CD4-positive, alpha-beta memory T cell (primary cell): ENCODE results near the gene LTB4R2. TPM values are rescaled to one million over a fixed set of nuclear protein-coding genes. Genes with fewer than 3 reads are reported as not detected.

Source experiments
- CTCF ChIA-PET: fragments of 350-600 bp; sonication (Branson Sonifier 250); formaldehyde crosslinking; loops from one replicate; lab custom pipeline; 2021; ENCODE audit warnings: inconsistent platforms; ENCODE audit not compliant: partially characterized antibody; lab: Charles Lee
- POLR2A ChIA-PET: fragments of 350-600 bp; sonication (Branson Sonifier 250); formaldehyde crosslinking; loops from one replicate; lab custom pipeline; 2021; ENCODE audit not compliant: partially characterized antibody; lab: Charles Lee
- DNase-seq, 5 donors: peaks; one replicate each; pipeline versions ENCODE4 v3.0.0 to v3.0.0-alpha.2; 2020 to 2022; ENCODE audit warnings: mixed read lengths in 1 of 5
- H3K27ac ChIP-seq: one replicate; pipeline ENCODE4 v1.7.0; 2013; ENCODE audit warnings: low read depth, low read length
- H3K27me3 ChIP-seq: 2 replicates; pipeline ENCODE4 v1.7.0; 2013; ENCODE audit warnings: mild to moderate bottlenecking, low read length, moderate library complexity; ENCODE audit not compliant: insufficient read depth
- H3K36me3 ChIP-seq: 2 replicates; pipeline ENCODE4 v1.7.0; 2013; ENCODE audit warnings: mild to moderate bottlenecking, low read length, moderate library complexity; ENCODE audit not compliant: insufficient read depth
- H3K4me1 ChIP-seq: 2 replicates; pipeline ENCODE4 v1.7.0; 2013; ENCODE audit warnings: mild to moderate bottlenecking, low read length, moderate library complexity; ENCODE audit not compliant: insufficient read depth
- H3K4me3 ChIP-seq, 2 donors: one replicate each; pipeline ENCODE4 v1.7.0; 2013; ENCODE audit warnings: low read length in 2 of 2, mild to moderate bottlenecking in 1 of 2
- H3K9me3 ChIP-seq, 2 donors: one replicate each; pipeline ENCODE4 v1.7.0; 2013; ENCODE audit warnings: low read length in 2 of 2, control low read depth in 1 of 2; ENCODE audit not compliant: control insufficient read depth in 1 of 2
- H3K27ac Mint-ChIP-seq, 7 donors: one replicate each; pipeline ENCODE4 v1.8.0; 2020 to 2021; ENCODE audit warnings: mixed read lengths in 7 of 7, mild to moderate bottlenecking in 6 of 7, inconsistent platforms in 3 of 7, moderate library complexity in 3 of 7
- H3K27me3 Mint-ChIP-seq, 2 donors: one replicate each; pipeline ENCODE4 v1.8.0; 2020 to 2021; ENCODE audit warnings: mixed read lengths in 2 of 2
- H3K36me3 Mint-ChIP-seq, 2 donors: one replicate each; pipeline ENCODE4 v1.8.0; 2020 to 2021; ENCODE audit warnings: mixed read lengths in 2 of 2, inconsistent platforms in 1 of 2, mild to moderate bottlenecking in 1 of 2
- H3K4me1 Mint-ChIP-seq, 4 donors: one replicate each; pipeline ENCODE4 v1.8.0; 2020 to 2021; ENCODE audit warnings: mixed read lengths in 4 of 4, mild to moderate bottlenecking in 1 of 4
- H3K4me3 Mint-ChIP-seq, 8 donors: one replicate each; pipeline ENCODE4 v1.8.0; 2020 to 2021; ENCODE audit warnings: mixed read lengths in 8 of 8, mild to moderate bottlenecking in 7 of 8, moderate library complexity in 6 of 8, inconsistent platforms in 3 of 8
- H3K9me3 Mint-ChIP-seq, 8 donors: one replicate each; pipeline ENCODE4 v1.8.0; 2020 to 2021; ENCODE audit warnings: mixed read lengths in 8 of 8, mild to moderate bottlenecking in 5 of 8, inconsistent platforms in 3 of 8, moderate library complexity in 1 of 8
- intact Hi-C: fragments of 100-400 bp; cut with micrococcal nuclease; formaldehyde crosslinking; loops from one replicate; pipeline ENCODE4 v1.15.1; 2023
- polyA plus RNA-seq, 2 donors: library from polyadenylated mRNA; unstranded; fragments of 300-500 nt; fragmentation: Illumina TruSeq; gene quantifications; one replicate each; pipeline ENCODE4 v1.2.3, GENCODE V29; 2021
- total RNA-seq, 2 experiments: library from RNA; stranded (reverse); gene quantifications; one replicate each; pipeline ENCODE4 v1.2.3, GENCODE V29; 2021

The LTB4R2 gene
- total and polyA plus RNA-seq, 4 experiments from 2014 or later, result 2.3 to 18.8 (median 10.6) TPM

- Mint-ChIP-seq H3K36me3 (peaks cover 0 to 5% of the 10 kb centered on the region in 2 donors), H3K4me3 (peak overlapping the region in 5 of 8 donors; percentile 15 to 59 (median 52)), H3K9me3 (peaks cover 0 to 1% (median 0%) of the 10 kb centered on the region in 8 donors), H3K4me1 (peaks cover 38 to 60% (median 47%) of the 10 kb centered on the region in 4 donors), H3K27me3 (no peaks in the 10 kb centered on the region), H3K27ac (peak overlapping the region in 4 of 7 donors; percentile 68 to 90 (median 78))
- POLR2A ChIA-PET, result interaction anchor here (1.0 to 1.1 kb wide), 2 partner anchors 74 to 100 kb away, joined by 3 read pairs; partner anchors contain the start of genes MDP1 and TINF2
- intact Hi-C loops, result no loop called here
- H3K4me3 ChIP-seq, result no peak overlapping the region
- H3K27ac ChIP-seq, result no peak overlapping the region
- H3K36me3 ChIP-seq, result no peaks in the 10 kb centered on the region
- peaks cover 42% of the 10 kb centered on the region for H3K4me1 ChIP-seq
- no peaks in the 10 kb centered on the region for H3K9me3 ChIP-seq
- no peak for DNase-seq
- CTCF ChIA-PET, result interaction anchor here (3.7 kb wide), 1 partner anchor 8 kb away, joined by 29 read pairs; the partner anchor contains the start of genes CIDEB and LTB4R2
- no peaks in the 10 kb centered on the region for H3K27me3 ChIP-seq
These were observed 6.1 kb downstream of the LTB4R2 start for GRCh38 chr14:24315807-24316596.

DNA sequence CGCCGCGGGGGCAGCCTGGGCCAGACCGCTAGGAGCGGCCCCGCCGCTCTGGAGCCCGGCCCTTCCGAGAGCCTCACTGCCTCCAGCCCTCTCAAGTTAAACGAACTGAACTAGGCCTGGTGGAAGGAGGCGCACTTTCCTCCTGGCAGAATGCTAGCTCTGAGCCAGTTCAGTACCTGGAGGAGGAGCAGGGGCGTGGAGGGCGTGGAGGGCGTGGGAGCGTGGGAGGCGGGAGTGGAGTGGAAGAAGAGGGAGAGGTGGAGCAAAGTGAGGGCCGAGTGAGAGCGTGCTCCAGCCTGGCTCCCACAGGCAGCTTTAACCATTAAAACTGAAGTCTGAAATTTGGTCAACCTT, 6.6 kb downstream of the LTB4R2 start:
- H3K27ac Mint-ChIP-seq, result no peak overlapping the region
- H3K27me3 ChIP-seq, result no peaks in the 10 kb centered on the region
- no peak overlapping the region for H3K27ac ChIP-seq
- ChIA-PET CTCF (interaction anchor here (3.7 kb wide), 1 partner anchor 8 kb away, joined by 29 read pairs; the partner anchor contains the start of genes CIDEB and LTB4R2), POLR2A (interaction anchor here (1.0 to 1.1 kb wide), 2 partner anchors 74 to 101 kb away, joined by 3 read pairs; partner anchors contain the start of genes MDP1 and TINF2)
- no peaks in the 10 kb centered on the region for H3K9me3 ChIP-seq
- H3K9me3 Mint-ChIP-seq, result peaks cover 0 to 1% (median 0%) of the 10 kb centered on the region in 8 donors
- no peaks in the 10 kb centered on the region for H3K36me3 ChIP-seq
- H3K36me3 Mint-ChIP-seq, result peaks cover 0 to 5% of the 10 kb centered on the region in 2 donors
- intact Hi-C loops, result no loop called here
- H3K4me1 Mint-ChIP-seq, result peaks cover 38 to 55% (median 46%) of the 10 kb centered on the region in 4 donors
- H3K4me1 ChIP-seq, result peaks cover 39% of the 10 kb centered on the region
- no peak overlapping the region for H3K4me3 Mint-ChIP-seq
- no peaks in the 10 kb centered on the region for H3K27me3 Mint-ChIP-seq
- no peak overlapping the region for H3K4me3 ChIP-seq
- DNase-seq, result no peak

DNA sequence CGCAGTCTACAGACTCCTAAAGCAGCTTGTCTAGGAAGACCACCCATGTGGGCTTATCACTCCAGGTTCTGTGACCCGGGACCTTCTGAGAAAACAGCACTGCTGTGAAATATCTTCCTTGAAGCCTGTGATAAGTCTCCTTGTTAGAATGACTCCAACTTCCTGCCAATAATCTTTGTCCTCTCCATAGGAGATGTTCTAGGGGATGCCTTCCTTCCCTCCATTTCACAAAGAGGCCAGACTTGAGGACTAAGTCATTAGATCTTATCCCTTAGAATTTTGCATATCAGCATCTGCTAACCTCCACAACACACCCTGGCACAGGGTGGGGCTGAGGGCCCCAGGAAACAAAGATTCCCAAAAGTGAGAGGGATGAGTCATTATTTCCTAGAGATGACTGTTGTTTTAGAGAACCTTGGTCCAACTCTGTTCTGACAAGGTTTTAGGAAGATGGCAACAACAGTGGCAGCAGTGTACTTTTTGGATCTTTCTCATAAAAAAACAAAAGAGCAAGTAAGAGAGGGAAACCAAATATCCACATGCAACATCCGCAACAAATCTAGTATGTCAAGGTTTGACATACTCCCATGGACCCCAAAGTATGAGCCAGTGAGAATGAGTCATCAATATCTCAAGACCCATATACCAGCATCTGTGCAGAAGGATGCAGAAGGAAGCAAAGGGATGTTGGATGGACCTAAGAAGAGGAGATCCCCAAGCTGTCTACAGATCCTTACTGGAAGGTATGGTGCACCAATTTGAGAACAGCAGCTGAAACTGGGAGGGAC, 7.4 kb downstream of the LTB4R2 start:
- Histone ChIP-seq H3K4me3 (no peak overlapping the region), H3K9me3 (no peaks in the 10 kb centered on the region), H3K27me3 (no peaks in the 10 kb centered on the region), H3K36me3 (no peaks in the 10 kb centered on the region), H3K27ac (no peak overlapping the region), H3K4me1 (peaks cover 31% of the 10 kb centered on the region)
- POLR2A ChIA-PET, result interaction anchor here (1.0 to 1.2 kb wide), 2 partner anchors 14 to 101 kb away, joined by 3 read pairs; partner anchors contain the start of gene MDP1
- H3K27ac Mint-ChIP-seq, result peak overlapping the region in 4 of 7 donors; percentile 10 to 38 (median 18)
- no peaks in the 10 kb centered on the region for H3K9me3 Mint-ChIP-seq
- CTCF ChIA-PET, result interaction anchor here (1.6 to 3.7 kb wide), 3 partner anchors 9 to 16 kb away, joined by 6 to 29 read pairs (median 13); partner anchors contain the start of genes CIDEB and LTB4R2
- H3K36me3 Mint-ChIP-seq, result peaks cover 0 to 5% of the 10 kb centered on the region in 2 donors
- peaks cover 31 to 47% (median 39%) of the 10 kb centered on the region in 4 donors for H3K4me1 Mint-ChIP-seq
- no peaks in the 10 kb centered on the region for H3K27me3 Mint-ChIP-seq
- no peak for DNase-seq
- H3K4me3 Mint-ChIP-seq, result peak overlapping the region in 1 of 8 donors; percentile 7
- intact Hi-C loops, result no loop called here

GRCh38 chr14:24321212-24321975, 11.5 kb downstream of the LTB4R2 start:
- no peaks in the 10 kb centered on the region for H3K27me3 ChIP-seq
- H3K27ac ChIP-seq, result no peak overlapping the region
- intact Hi-C loops, result no loop called here
- H3K4me1 ChIP-seq, result no peaks in the 10 kb centered on the region
- Mint-ChIP-seq H3K4me1 (peaks cover 0 to 15% (median 6%) of the 10 kb centered on the region in 4 donors), H3K27ac (peak overlapping the region in 1 of 7 donors; percentile 52), H3K4me3 (no peak overlapping the region), H3K9me3 (no peaks in the 10 kb centered on the region), H3K27me3 (no peaks in the 10 kb centered on the region), H3K36me3 (peaks cover 0 to 5% of the 10 kb centered on the region in 2 donors)
- ChIA-PET POLR2A (no interaction called here), CTCF (interaction anchor here (0.7 to 23.0 kb wide), 3 partner anchors 19 to 111 kb away, joined by 4 to 791 read pairs (median 5); partner anchors contain the start of genes CBLN3, KHNYN, SDR39U1 and TINF2)
- no peak for DNase-seq
- H3K36me3 ChIP-seq, result no peaks in the 10 kb centered on the region
- no peaks in the 10 kb centered on the region for H3K9me3 ChIP-seq
- H3K4me3 ChIP-seq, result no peak overlapping the region

DNA sequence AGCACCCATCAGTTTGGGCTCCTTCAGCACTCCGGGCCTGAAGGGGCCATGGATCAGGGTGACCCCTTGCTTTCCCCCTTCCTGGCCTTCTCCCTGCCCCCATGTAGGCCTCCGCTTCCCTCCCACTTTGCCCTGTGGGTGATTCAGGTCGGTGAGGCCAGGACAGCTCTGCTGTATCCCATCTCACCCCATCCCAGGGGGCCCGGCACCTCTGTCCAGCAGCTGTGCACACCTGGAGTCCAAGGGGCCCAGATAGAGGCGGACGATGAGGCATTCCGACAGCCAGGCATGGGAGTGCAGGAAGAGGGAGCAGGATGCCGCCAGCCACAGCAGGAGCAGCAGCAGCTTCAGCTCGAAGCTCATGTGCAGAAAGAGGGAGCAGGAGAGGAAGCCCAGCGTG, 12.7 kb downstream of the LTB4R2 start:
- no peaks in the 10 kb centered on the region for H3K9me3 ChIP-seq
- Mint-ChIP-seq H3K36me3 (no peaks in the 10 kb centered on the region), H3K9me3 (no peaks in the 10 kb centered on the region), H3K4me3 (no peak overlapping the region), H3K27me3 (peaks cover 0 to 1% of the 10 kb centered on the region in 2 donors), H3K27ac (no peak overlapping the region), H3K4me1 (peaks cover 4 to 17% (median 8%) of the 10 kb centered on the region in 4 donors)
- H3K27me3 ChIP-seq, result no peaks in the 10 kb centered on the region
- peaks cover 7% of the 10 kb centered on the region for H3K4me1 ChIP-seq
- H3K36me3 ChIP-seq, result no peaks in the 10 kb centered on the region
- no peak overlapping the region for H3K27ac ChIP-seq
- ChIA-PET POLR2A (no interaction called here), CTCF (interaction anchor here (0.9 to 23.0 kb wide), 5 partner anchors 11 to 109 kb away, joined by 3 to 791 read pairs (median 9); partner anchors contain the start of genes CBLN3, CIDEB, KHNYN and SDR39U1)
- DNase-seq, result no peak
- intact Hi-C loops, result no loop called here
- H3K4me3 ChIP-seq, result no peak overlapping the region

DNA sequence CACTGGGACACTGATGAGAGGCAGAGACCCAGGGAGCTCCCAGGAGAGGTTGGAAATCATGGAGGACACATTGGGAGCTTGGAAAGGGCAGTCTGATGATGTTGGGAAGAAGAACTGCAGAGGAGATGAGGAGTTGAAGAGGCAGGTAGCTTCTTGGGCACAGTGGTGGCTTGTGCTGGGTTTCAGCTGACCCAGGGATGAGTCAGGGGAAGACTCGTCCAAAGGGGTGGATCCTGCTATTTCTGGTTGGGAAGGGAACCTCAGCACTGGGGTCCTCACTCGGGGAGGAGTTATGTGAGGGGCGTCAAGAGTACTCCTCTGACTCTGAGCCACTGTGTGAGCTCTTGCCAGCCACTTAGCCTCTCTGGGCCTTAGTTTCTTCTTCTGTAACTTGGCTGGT, 13.4 kb downstream of the LTB4R2 start:
- Mint-ChIP-seq H3K27me3 (peaks cover 0 to 1% of the 10 kb centered on the region in 2 donors), H3K9me3 (no peaks in the 10 kb centered on the region), H3K27ac (no peak overlapping the region), H3K4me1 (peaks cover 4 to 23% (median 8%) of the 10 kb centered on the region in 4 donors), H3K36me3 (no peaks in the 10 kb centered on the region), H3K4me3 (peak overlapping the region in 1 of 8 donors; percentile 2)
- ChIA-PET POLR2A (no interaction called here), CTCF (interaction anchor here (0.8 to 23.0 kb wide), 5 partner anchors 9 to 109 kb away, joined by 3 to 791 read pairs (median 9); partner anchors contain the start of genes CBLN3, CIDEB, KHNYN and SDR39U1)
- DNase-seq, result no peak
- no peaks in the 10 kb centered on the region for H3K36me3 ChIP-seq
- peaks cover 9% of the 10 kb centered on the region for H3K4me1 ChIP-seq
- no peak overlapping the region for H3K27ac ChIP-seq
- H3K4me3 ChIP-seq, result no peak overlapping the region
- intact Hi-C loops, result no loop called here
- H3K9me3 ChIP-seq, result no peaks in the 10 kb centered on the region
- H3K27me3 ChIP-seq, result no peaks in the 10 kb centered on the region
